Stimulated activated CD4-positive, alpha-beta T cell treated with anti-CD3 and anti-CD28 coated beads, Interleukin-15, amount 100 ng/mL, for 48 hours (primary cell): Measurements from ENCODE around the gene CLDN10.
"Not testable (repeated sequence)": the region's sequence is repeated elsewhere in the genome, so short reads cannot be mapped to it uniquely, and the experiment has no call there.

ENCODE experiments used
- DNase-seq, 2 donors: peaks; one replicate each; pipeline ENCODE4 v3.0.0-alpha.2; 2020; ENCODE audit warnings: low read depth in 2 of 2

The CLDN10 gene

DNA sequence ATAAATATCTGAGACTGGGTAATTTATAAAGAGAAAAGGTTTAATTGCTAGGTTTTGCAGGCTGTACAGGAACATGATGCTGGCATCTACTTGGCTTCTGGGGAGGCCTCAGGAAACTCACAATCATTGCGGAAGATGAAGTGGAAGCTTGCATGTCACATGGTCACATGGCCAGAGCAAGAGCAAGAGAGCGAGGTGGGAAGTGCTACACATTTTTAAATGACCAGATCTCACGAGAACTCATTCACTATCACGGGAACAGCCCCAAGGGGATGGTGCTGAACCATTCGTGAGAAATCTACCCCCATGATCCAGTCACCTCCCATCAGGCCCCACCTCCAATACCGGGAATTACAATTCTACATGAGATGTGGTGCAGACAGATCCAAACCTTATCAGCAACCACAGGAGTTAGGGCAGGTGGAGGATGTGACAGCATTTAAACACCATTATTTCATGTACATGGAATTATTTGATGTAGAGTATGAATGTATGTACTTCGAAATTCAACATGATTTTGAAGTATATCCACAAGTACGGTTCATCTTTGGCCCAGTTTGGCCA is 10.5 kb upstream of the CLDN10 start:
- DNase-seq: no peak

DNA sequence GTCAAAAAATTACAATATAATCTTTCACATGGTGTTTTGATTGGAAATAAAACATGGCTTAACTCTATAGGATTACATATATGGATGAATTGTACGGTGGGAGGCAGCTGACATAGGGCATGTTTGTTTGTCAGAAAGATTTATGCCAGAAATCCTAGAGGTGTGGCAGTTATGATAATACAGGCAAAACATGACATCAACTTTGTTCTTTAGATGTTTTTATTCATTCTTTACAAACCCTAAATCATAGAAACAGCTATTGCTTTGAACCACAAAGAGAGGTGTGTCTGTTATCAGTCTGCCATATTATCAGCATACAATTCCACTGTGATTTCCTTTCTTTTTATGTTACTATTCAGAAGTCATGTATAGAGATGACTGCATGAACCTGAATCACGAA is 8.2 kb upstream of the CLDN10 start:
- no peak for DNase-seq

DNA sequence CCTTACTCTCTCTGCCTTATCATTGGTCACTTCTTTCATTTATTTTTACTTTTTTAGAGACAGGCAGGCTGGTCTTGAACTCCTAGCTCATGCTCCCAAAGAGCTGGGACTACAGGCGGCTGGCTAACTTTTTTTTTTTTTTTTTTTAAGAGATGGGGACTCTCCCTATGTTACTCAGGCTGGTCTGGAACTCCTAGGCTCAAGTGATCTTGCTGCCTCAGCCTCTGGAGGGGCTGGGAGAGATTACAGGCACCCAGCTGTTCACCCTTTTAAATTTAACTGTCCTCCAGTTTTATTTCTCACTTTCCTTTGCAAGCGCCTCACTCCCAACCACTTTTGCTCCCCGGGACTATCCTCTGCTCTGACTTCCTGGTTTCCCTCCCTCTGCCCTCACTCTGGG is 5.6 kb upstream of the CLDN10 start:
- no peak for DNase-seq

DNA sequence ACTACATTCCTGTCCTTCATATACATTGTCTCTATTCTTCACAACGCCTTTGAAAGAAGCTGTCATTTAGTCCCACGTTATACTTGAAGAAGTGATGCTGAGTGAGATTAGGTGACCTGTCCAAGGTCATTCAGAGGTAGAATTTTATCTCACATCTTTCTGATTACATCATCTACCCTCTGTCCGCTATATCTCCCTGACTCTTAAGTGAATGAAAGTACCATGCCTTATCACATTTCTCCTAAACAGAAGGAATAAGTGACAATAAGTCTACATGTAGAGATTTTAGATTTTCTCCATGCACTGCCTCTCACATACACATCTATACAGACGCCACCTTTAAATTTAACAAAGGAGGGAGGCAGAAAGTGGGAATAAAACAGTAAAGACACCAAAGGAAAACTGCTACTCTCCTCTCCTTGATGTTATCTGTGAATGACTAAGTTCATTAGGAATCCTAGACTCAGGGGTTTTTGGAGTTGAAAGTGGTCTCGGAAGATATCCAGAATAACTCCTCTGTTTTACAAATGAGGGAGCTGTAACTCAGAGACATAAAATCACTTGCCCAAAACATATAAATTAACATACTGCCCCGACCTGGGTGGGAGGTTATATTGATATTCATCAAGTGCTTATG is 4.9 kb upstream of the CLDN10 start:
- no peak for DNase-seq

DNA sequence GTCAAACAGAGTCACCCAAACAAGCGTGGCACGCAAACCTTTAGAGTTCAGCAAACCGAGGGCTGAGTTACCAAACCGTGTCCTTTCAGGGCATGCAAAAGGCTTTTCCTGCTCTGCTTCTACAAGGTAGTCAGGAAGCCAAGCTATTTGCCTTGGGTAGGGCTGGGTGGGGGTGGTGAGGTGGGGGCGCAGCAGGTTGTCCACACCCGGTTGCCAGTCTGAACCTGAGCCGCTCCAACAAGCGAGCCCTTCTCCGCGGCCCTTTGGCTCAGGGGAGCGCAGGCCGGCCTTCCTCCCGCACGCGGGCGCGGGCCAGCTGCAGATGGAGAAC is 347 bp upstream of the CLDN10 start:
- no peak for DNase-seq

DNA sequence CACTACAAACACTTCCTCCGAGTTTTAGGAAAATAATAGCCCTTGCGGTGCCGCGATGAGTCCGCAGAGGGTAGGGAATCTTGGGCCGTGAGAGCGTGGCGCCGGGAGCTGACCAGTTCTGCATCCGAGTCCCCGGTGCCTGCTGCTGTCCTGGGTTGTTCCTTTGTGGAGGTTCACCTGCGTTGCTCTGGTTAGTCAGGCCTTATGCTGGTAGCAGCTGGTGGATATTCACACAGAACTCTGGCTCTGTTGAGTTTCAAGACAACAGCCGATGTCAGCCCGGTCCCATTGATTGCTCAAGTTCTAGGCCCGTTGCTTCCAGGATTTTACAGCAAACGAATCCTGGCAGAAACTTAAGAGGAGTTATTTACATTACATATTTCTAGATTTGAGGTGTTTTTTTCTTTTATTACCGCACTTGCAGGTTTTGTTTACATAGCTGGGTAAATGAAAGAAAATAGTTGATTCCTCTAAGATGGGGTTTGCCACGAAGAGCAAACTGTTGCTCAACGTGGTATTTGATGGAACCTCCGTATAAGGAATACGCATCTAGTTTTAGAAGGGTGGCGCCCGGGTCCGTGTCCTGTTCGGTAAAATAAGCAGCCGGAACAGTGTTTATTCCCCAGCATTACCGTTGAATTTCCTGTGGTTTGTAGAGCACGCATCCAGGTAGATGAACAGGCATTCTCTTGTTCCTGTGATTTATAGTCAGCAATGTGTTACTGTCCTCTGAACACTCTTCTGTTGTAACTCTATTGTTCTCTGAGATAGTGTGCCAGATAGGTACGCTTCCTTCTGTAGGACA is 1.3 kb downstream of the CLDN10 start:
- no peak for DNase-seq

DNA sequence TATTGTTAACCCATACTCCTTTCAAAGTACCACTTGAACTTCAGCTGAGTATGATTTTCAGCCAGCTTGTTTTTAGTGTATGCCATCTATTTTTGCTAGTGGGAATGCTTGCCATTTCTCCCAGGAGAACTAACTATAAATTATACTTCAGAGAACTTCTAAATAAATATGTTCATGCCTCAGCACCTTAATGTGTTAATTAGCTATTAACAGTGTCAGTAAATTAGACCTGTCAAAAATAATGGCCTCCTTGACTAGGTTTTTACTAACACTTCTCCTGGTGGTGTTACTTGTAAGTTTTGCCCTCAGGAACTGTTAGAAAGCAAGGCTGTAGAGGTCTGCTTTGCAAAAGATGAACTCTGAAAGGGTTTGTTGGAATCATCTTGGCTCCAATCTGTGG is 4.5 kb downstream of the CLDN10 start:
- DNase-seq: no peak

DNA sequence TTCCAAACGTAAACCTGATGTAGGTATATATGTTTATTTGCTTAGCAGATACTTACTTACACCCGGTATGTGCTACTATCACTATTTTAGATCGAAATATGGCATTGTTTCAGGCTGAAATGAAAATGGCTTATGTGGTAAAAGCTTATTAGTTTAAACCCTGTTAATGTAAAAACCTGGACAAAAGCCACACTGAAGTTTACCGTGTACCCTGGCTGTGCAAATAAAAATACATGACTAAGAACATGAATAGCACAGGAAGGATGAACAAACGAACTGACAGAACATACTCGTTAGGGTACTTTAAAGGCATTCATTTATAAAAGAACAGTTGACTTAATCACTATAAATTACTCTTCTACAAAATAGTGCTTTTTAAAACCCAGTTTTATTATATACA is 6.6 kb downstream of the CLDN10 start:
- no peak for DNase-seq

DNA sequence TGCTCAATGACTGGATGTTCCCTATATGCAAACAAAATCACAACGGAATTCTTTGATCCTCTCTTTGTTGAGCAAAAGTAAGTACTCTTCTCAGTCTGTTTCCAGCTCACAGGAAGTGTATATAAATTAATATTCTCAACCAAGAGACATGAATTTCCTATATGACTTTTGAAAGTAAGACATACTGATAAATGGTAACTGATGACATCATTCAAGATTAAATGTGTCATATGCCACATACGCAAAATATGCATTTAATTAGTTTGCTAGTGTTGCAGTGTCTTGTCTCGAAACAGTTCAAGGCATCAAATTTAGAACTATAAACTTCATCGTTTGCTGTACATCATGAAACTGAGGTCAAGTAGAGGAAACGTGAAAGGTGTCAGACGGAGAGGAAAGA is 7.9 kb downstream of the CLDN10 start:
- no peak for DNase-seq

DNA sequence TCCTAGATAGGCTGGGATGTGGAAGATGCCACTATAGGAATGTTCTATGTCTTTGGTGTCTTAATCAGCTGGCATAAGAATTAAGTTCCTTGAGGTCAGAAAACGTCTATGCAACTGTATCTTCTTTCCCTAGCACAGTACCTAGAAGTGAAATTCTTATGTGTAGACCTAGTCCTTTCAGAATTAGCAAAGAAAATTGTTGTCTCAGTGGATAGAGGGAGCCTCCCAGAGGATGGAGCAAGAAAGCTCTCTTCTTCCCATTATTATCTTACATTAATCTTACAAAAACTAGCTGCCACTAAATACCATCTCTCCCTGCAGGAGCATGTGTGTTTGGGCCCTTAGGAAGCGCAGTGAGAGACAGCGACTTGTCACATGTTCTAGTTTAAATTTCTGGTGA is 11.6 kb downstream of the CLDN10 start:
- DNase-seq: no peak

DNA sequence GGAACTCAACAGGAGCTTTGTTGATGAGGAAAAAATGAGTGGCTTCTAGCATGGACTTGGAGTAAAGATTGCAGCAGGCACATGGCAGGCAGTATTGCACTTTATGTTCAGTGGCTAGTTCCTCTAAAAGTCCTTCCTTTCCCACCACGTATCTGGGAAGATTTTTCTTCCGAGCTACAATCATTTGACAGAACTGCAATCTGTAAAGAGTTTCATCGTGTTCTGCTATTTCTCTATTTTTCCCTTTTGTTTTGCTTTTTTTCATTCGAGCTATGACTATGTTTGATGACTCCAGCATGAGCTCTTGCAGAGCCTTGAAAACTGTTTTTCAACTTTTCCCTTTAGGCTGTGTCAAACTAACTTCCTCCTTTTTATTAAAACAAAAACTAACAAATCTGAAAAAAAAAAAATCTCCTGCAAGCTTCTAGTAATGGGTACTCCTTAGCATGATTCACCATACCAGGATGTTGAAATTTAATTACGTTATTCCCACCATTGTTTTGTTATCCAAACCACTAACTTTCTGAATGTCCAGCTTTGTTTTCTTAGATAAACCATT is 12.3 kb downstream of the CLDN10 start:
- DNase-seq: no peak

DNA sequence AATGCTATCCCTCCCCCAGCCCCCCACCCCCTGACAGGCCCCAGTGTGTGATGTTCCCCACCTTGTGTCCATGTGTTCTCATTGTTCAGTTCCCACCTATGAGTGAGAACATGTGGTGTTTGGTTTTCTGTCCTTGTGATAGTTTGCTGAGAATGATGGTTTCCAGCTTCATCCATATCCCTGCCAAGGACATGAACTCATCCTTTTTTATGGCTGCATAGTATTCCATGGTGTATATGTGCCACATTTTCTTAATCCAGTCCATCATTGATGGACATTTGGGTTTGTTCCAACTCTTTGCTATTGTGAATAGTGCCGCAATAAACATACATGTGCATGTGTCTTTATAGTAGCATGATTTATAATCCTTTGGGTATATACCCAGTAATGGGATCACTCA is 13.2 kb downstream of the CLDN10 start:
- DNase-seq: not testable (repeated sequence)

DNA sequence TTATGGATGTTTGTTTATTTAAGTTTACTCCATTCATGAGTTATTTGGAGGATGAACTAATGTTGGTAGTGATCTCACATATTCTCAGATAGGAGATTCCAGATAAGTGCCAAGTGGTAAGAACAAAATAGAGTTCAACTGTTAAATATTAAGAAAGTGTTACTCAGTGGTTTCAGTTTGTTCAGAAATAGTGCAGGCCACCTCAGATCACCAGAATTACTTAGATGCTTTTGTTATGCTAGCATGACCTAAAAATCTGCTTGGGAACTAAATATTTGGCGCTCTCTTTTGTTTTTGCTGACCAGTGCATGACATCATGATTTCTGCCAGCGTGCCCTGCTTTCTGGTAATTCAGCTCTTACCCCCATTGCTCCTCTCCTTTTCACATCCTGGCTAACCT is 15.6 kb downstream of the CLDN10 start:
- no peak for DNase-seq

DNA sequence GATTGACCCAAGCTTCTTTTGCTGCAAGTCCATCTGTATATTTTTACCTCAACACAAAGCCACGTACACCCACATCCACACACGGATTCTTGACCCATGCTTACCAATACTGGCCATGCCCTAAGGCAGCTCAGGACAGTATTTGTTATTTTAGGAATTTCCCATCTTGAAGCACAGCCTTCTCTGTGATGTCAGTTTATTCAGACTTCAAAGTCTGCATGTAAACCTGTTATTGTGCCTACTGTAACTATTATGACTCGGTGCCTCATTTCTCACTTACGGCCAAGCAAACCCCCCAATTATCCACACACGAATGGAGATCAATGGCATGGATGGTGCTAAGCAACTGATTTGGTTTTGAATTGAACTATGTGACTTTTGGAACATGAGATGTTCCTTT is 17.5 kb downstream of the CLDN10 start:
- no peak for DNase-seq

DNA sequence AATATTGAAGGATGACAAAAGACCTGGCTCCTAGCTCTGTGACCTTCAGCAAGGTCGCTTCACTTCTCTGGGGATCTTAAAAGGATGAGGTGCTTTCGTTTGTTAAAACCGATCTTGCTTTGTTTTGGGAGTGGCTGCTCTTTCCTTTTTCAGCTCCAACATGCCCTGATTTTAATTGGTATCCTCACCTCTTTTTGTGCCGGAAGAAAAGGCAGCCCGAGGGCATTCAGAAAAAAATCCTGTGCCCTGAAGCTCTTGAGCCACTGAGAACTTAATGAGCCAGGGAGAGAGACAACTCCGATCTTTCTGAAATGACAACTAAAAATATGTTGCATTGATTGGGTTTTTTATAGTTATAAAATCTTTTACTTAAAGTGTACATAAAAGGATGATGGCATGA is 19.4 kb downstream of the CLDN10 start:
- DNase-seq: no peak

DNA sequence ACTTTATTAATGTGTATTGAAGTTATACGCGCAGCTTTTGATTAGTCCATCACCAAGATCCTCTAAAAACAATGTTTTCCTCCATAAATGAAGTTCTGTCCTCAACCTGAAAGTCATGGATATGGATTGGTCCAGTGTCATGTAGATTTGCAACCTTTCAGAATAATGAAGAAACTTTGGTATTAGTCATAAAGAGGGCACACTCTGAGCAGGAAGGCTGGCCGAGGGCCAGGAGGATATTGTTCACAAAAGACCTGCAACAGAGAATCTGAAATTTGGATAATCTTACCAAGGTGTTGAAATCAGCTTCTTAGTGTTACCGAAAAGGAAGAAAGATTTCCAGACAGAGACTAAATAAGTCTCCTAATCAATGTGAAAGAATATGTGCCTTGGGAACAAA is 20.7 kb downstream of the CLDN10 start:
- DNase-seq: no peak

DNA sequence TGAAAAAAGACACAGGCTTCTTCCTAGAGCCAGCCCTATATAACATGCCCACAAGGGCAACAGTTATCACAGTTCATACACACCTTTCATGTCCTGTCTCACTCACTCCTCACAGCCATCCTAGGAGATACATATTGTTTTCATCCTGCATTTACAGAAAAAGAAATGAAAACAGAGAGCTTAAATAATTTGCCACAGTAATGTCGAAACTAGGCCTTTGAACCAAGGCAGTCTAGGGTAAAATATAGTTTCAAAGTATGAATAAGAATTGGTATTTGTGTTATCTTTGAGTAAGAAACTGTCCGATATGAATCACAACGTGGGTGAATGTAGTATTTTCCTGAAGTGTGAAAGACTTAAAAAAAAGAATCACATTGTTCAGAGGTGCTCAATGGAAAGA is 26.8 kb downstream of the CLDN10 start:
- DNase-seq: no peak

DNA sequence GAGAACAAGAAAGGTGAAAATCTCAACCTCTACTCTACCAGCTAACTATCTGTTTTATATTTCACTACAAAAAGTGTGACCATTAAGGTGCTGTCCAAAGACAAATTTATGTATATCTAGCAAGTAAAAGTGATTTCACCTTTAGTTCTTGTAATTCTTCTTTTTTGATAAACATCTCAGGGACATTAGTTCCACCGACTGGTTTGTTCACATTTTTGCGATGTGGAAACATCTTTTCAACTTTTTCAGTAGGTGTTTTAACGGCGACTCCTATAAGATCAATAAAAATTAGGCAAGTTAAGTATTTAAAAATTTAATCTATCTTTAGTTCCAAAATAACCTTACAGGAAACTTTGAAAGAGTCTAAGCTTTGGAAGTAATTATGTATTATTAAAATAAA is 33.3 kb downstream of the CLDN10 start:
- no peak for DNase-seq

DNA sequence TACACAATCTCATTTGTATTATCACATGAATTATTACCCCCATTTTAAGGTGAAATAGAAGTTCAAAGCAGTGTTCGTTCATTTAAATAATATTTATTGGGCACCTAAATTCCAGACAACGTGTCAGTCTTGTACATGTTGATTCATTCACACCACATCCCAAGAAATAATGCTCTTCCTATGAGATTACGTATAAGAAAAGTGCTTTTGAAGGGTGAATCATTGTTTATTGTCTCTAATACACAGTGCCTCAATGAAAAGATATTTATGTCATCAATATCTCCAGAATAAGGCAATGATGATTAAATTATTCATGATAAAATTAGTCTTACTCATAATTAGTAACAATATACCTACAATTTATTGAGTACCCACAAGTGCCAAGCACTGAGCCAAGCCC is 35.6 kb downstream of the CLDN10 start:
- DNase-seq: no peak

DNA sequence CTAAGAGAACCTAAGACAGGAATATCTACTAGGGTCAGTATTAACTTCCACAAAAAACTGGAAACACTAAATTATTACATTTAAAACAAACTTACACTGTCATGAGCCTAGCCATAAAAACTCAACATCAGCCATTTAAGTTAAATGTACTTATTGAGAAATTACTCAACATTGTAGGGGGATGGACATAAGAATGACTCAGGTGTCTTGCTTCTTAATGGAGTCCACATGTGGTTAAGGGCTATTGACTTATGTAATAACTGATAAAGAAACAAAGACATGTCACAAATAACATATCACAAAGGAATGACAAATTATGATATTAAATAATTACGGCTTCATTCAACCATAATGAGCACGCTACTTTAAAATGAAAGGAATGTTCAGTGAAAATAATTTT is 36.2 kb downstream of the CLDN10 start:
- DNase-seq: no peak

DNA sequence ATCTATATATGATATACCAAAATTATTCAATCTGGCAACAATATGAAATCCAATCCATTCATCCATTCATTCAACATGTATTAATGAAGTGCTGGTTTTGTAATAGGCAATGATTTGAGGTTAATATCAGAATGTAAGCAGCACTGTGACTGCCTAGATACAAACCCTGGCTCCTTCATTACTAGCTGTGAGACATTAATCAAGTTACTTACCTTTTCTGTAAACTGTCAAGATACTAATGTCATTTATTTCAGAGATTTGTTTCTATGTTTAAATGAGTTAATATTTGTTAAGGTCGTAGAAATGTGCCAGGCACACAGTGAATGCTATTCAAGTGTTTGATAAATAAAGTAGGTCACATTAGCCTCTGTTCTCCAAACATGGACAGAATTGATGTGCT is 40.9 kb downstream of the CLDN10 start:
- no peak for DNase-seq

DNA sequence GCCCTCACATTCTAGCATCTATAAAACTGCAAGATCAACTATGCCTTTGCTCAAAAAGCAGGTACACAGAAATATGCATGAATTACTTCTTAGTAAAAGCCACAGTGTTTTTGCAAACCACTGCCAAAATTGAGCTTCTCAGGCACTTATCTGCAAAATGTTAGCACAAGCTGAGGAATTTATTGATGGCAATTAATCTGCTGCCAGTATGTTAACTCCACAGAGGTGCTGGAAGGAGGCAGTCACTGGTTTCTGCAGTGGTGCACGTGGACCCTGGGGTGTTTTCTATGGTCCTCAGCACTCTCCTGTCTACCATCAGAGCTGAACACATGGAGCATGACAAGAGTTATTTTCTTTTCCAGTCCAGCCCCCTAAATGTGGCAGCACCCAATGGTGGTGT is 44.2 kb downstream of the CLDN10 start:
- DNase-seq: no peak

DNA sequence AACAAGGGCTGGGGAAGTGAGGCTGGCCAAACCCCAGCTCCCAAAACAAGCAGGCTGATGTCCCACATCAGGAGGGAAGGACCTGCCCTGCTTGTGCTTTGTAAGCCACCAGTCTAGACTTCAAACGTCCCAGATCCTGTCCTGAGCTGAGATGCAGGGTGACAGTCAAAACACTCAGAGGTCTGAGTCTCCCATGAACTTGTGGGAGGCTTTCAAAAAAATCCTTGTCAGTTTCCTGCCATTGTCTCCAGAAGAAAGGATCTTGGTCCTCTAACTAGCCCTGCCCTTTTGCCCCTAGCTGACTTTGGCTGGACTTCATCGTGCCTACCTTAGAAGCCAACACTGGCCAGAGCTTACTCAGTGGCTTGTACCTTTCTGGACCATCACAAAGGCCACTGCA is 48.7 kb downstream of the CLDN10 start:
- no peak for DNase-seq
